Measurements from ENCODE around the gene ADAMTSL3.
"Not testable (repeated sequence)": the region's sequence is repeated elsewhere in the genome, so short reads cannot be mapped to it uniquely, and the experiment has no call there.

Gene ADAMTSL3

GRCh38 chr15:84051146-84051545, 397.2 kb downstream of the ADAMTSL3 start:
- H3K4me1 ChIP-seq (ENCODE audit: control insufficient read depth in 1 of 2, insufficient read depth in 2 of 2, low read length in 2 of 2); H3K27ac ChIP-seq (ENCODE audit: low read length); H3K9me3 ChIP-seq (ENCODE audit: control insufficient read depth in 1 of 2, low read length in 2 of 2); H3K27me3 ChIP-seq (ENCODE audit: low read depth, low read length); H3K36me3 ChIP-seq (ENCODE audit: control insufficient read depth in 1 of 2, insufficient read depth in 2 of 2, low read length in 2 of 2); H3K4me3 ChIP-seq (ENCODE audit: low read depth in 1 of 2, low read length in 2 of 2): not testable (repeated sequence)

GRCh38 chr15:84054544-84054943, 400.6 kb downstream of the ADAMTSL3 start:
- H3K27ac ChIP-seq (ENCODE audit: low read length); H3K4me1 ChIP-seq (ENCODE audit: control insufficient read depth in 1 of 2, insufficient read depth in 2 of 2, low read length in 2 of 2); H3K36me3 ChIP-seq (ENCODE audit: control insufficient read depth in 1 of 2, insufficient read depth in 2 of 2, low read length in 2 of 2); H3K27me3 ChIP-seq (ENCODE audit: low read depth, low read length); H3K4me3 ChIP-seq (ENCODE audit: low read depth in 1 of 2, low read length in 2 of 2): not testable (repeated sequence)
- H3K9me3 ChIP-seq (ENCODE audit: control insufficient read depth in 1 of 2, low read length in 2 of 2), result peaks cover 9 to 13% of the 10 kb centered on the region in 2 donors

- Histone ChIP-seq H3K4me3 (ENCODE audit: low read depth in 1 of 2, low read length in 2 of 2) (no peak overlapping the region), H3K36me3 (ENCODE audit: control insufficient read depth in 1 of 2, insufficient read depth in 2 of 2, low read length in 2 of 2) (no peaks in the 10 kb centered on the region), H3K9me3 (ENCODE audit: control insufficient read depth in 1 of 2, low read length in 2 of 2) (peaks cover 9 to 20% of the 10 kb centered on the region in 2 donors), H3K27me3 (ENCODE audit: low read depth, low read length) (no peaks in the 10 kb centered on the region), H3K4me1 (ENCODE audit: control insufficient read depth in 1 of 2, insufficient read depth in 2 of 2, low read length in 2 of 2) (no peaks in the 10 kb centered on the region), H3K27ac (ENCODE audit: low read length) (no peak overlapping the region)
These were observed 403.9 kb downstream of the ADAMTSL3 start for GRCh38 chr15:84057714-84058331.

GRCh38 chr15:84063674-84064073, 409.8 kb downstream of the ADAMTSL3 start:
- H3K36me3 ChIP-seq (ENCODE audit: control insufficient read depth in 1 of 2, insufficient read depth in 2 of 2, low read length in 2 of 2); H3K4me1 ChIP-seq (ENCODE audit: control insufficient read depth in 1 of 2, insufficient read depth in 2 of 2, low read length in 2 of 2); H3K4me3 ChIP-seq (ENCODE audit: low read depth in 1 of 2, low read length in 2 of 2); H3K27me3 ChIP-seq (ENCODE audit: low read depth, low read length); H3K27ac ChIP-seq (ENCODE audit: low read length): not testable (repeated sequence)
- H3K9me3 ChIP-seq (ENCODE audit: control insufficient read depth in 1 of 2, low read length in 2 of 2), result peaks cover 5 to 16% of the 10 kb centered on the region in 2 donors

GRCh38 chr15:84068674-84069073, 414.8 kb downstream of the ADAMTSL3 start:
- not testable (repeated sequence) for H3K4me3 ChIP-seq (ENCODE audit: low read depth in 1 of 2, low read length in 2 of 2); H3K9me3 ChIP-seq (ENCODE audit: control insufficient read depth in 1 of 2, low read length in 2 of 2); H3K27me3 ChIP-seq (ENCODE audit: low read depth, low read length); H3K4me1 ChIP-seq (ENCODE audit: control insufficient read depth in 1 of 2, insufficient read depth in 2 of 2, low read length in 2 of 2); H3K36me3 ChIP-seq (ENCODE audit: control insufficient read depth in 1 of 2, insufficient read depth in 2 of 2, low read length in 2 of 2); H3K27ac ChIP-seq (ENCODE audit: low read length)

GRCh38 chr15:84078038-84078437, 424.1 kb downstream of the ADAMTSL3 start:
- H3K27me3 ChIP-seq (ENCODE audit: low read depth, low read length), result not testable (repeated sequence)

GRCh38 chr15:84079325-84079884, 425.5 kb downstream of the ADAMTSL3 start:
- not testable (repeated sequence) for H3K9me3 ChIP-seq (ENCODE audit: control insufficient read depth in 1 of 2, low read length in 2 of 2); H3K27me3 ChIP-seq (ENCODE audit: low read depth, low read length); H3K27ac ChIP-seq (ENCODE audit: low read length); H3K4me1 ChIP-seq (ENCODE audit: control insufficient read depth in 1 of 2, insufficient read depth in 2 of 2, low read length in 2 of 2); H3K36me3 ChIP-seq (ENCODE audit: control insufficient read depth in 1 of 2, insufficient read depth in 2 of 2, low read length in 2 of 2)
- H3K4me3 ChIP-seq (ENCODE audit: low read depth in 1 of 2, low read length in 2 of 2), result peak overlapping the region in 1 of 2 donors; percentile 73

More at GRCh38 chr15:84078038-84078437, 424.1 kb downstream of the ADAMTSL3 start:
- H3K27ac ChIP-seq (ENCODE audit: low read length); H3K4me1 ChIP-seq (ENCODE audit: control insufficient read depth in 1 of 2, insufficient read depth in 2 of 2, low read length in 2 of 2); H3K9me3 ChIP-seq (ENCODE audit: control insufficient read depth in 1 of 2, low read length in 2 of 2); H3K4me3 ChIP-seq (ENCODE audit: low read depth in 1 of 2, low read length in 2 of 2); H3K36me3 ChIP-seq (ENCODE audit: control insufficient read depth in 1 of 2, insufficient read depth in 2 of 2, low read length in 2 of 2): not testable (repeated sequence)

GRCh38 chr15:84079885-84080777, 426.2 kb downstream of the ADAMTSL3 start:
- no peak overlapping the region for H3K27ac ChIP-seq (ENCODE audit: low read length)
- peak overlapping the region; percentile 30 to 73 for H3K4me3 ChIP-seq (ENCODE audit: low read depth in 1 of 2, low read length in 2 of 2)
- no peaks in the 10 kb centered on the region for H3K36me3 ChIP-seq (ENCODE audit: control insufficient read depth in 1 of 2, insufficient read depth in 2 of 2, low read length in 2 of 2)
- peaks cover 5% of the 10 kb centered on the region for H3K27me3 ChIP-seq (ENCODE audit: low read depth, low read length)
- H3K4me1 ChIP-seq (ENCODE audit: control insufficient read depth in 1 of 2, insufficient read depth in 2 of 2, low read length in 2 of 2), result peaks cover 0 to 7% of the 10 kb centered on the region in 2 donors
- no peaks in the 10 kb centered on the region for H3K9me3 ChIP-seq (ENCODE audit: control insufficient read depth in 1 of 2, low read length in 2 of 2)

- not testable (repeated sequence) for H3K36me3 ChIP-seq (ENCODE audit: control insufficient read depth in 1 of 2, insufficient read depth in 2 of 2, low read length in 2 of 2); H3K4me1 ChIP-seq (ENCODE audit: control insufficient read depth in 1 of 2, insufficient read depth in 2 of 2, low read length in 2 of 2); H3K9me3 ChIP-seq (ENCODE audit: control insufficient read depth in 1 of 2, low read length in 2 of 2); H3K27me3 ChIP-seq (ENCODE audit: low read depth, low read length); H3K27ac ChIP-seq (ENCODE audit: low read length)
- H3K4me3 ChIP-seq (ENCODE audit: low read depth in 1 of 2, low read length in 2 of 2), result peak overlapping the region in 1 of 2 donors; percentile 73
These were observed 426.8 kb downstream of the ADAMTSL3 start for GRCh38 chr15:84080778-84081084.

GRCh38 chr15:84081391-84082168, 427.7 kb downstream of the ADAMTSL3 start:
- H3K9me3 ChIP-seq (ENCODE audit: control insufficient read depth in 1 of 2, low read length in 2 of 2), result no peaks in the 10 kb centered on the region
- H3K27me3 ChIP-seq (ENCODE audit: low read depth, low read length), result peaks cover 5% of the 10 kb centered on the region
- no peak overlapping the region for H3K27ac ChIP-seq (ENCODE audit: low read length)
- H3K4me1 ChIP-seq (ENCODE audit: control insufficient read depth in 1 of 2, insufficient read depth in 2 of 2, low read length in 2 of 2), result peaks cover 0 to 7% of the 10 kb centered on the region in 2 donors
- no peak overlapping the region for H3K4me3 ChIP-seq (ENCODE audit: low read depth in 1 of 2, low read length in 2 of 2)
- no peaks in the 10 kb centered on the region for H3K36me3 ChIP-seq (ENCODE audit: control insufficient read depth in 1 of 2, insufficient read depth in 2 of 2, low read length in 2 of 2)

- Histone ChIP-seq H3K36me3 (ENCODE audit: control insufficient read depth in 1 of 2, insufficient read depth in 2 of 2, low read length in 2 of 2) (no peaks in the 10 kb centered on the region), H3K4me1 (ENCODE audit: control insufficient read depth in 1 of 2, insufficient read depth in 2 of 2, low read length in 2 of 2) (peaks cover 0 to 7% of the 10 kb centered on the region in 2 donors), H3K4me3 (ENCODE audit: low read depth in 1 of 2, low read length in 2 of 2) (no peak overlapping the region), H3K9me3 (ENCODE audit: control insufficient read depth in 1 of 2, low read length in 2 of 2) (no peaks in the 10 kb centered on the region), H3K27me3 (ENCODE audit: low read depth, low read length) (peaks cover 5% of the 10 kb centered on the region), H3K27ac (ENCODE audit: low read length) (no peak overlapping the region)
These were observed 428.8 kb downstream of the ADAMTSL3 start for GRCh38 chr15:84082739-84083138.

Measured in muscle layer of duodenum (tissue), 2 donors.